22Rv1 (cell line): Measurements from ENCODE around the gene ZNF407.

Experiments
- ZFX ChIP-seq: fragments of 450-650 bp; IDR thresholded peaks from 2 replicates; pipeline ENCODE4 v1.6.1; 2017; ENCODE audit warnings: antibody characterized with exemption, borderline replicate concordance
- TF ChIP-seq, protein P1 (sequence below): fragments of 450-650 bp; IDR thresholded peaks from 2 replicates; pipeline ENCODE4 v1.5.1; 2017; ENCODE audit warnings: mild to moderate bottlenecking

DNA sequence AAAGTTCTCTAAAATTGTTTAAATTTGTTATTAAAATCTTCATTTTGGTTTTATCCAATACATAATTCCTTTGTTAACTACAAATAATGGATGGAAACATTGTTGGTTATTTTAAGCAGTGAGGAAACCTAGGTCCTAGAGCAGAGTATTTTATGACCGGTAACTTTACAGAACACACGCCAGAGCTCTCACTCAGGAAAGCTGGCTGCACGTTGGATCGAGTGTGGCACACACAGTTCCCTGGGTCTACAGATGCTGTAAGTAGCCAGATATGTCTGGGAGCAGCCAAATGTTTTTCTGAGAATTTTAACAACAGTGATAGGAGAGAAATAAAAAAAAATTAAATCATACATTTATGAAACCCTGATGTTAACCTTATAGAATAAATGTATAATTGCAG lies 264.4 kb downstream of the ZNF407 start:
- TF ChIP-seq, protein P1, sequence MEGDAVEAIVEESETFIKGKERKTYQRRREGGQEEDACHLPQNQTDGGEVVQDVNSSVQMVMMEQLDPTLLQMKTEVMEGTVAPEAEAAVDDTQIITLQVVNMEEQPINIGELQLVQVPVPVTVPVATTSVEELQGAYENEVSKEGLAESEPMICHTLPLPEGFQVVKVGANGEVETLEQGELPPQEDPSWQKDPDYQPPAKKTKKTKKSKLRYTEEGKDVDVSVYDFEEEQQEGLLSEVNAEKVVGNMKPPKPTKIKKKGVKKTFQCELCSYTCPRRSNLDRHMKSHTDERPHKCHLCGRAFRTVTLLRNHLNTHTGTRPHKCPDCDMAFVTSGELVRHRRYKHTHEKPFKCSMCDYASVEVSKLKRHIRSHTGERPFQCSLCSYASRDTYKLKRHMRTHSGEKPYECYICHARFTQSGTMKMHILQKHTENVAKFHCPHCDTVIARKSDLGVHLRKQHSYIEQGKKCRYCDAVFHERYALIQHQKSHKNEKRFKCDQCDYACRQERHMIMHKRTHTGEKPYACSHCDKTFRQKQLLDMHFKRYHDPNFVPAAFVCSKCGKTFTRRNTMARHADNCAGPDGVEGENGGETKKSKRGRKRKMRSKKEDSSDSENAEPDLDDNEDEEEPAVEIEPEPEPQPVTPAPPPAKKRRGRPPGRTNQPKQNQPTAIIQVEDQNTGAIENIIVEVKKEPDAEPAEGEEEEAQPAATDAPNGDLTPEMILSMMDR = no peak
- no peak for TF ChIP-seq ZFX
